ENCODE measurements around the gene EFS. TPM values are rescaled to one million over a fixed set of nuclear protein-coding genes. Genes with fewer than 3 reads are reported as not detected.
"Not testable (repeated sequence)": the region's sequence is repeated elsewhere in the genome, so short reads cannot be mapped to it uniquely, and the experiment has no call there.

The EFS gene
- total RNA-seq, 1 donor from 2014 or later: 69.6 TPM

DNA sequence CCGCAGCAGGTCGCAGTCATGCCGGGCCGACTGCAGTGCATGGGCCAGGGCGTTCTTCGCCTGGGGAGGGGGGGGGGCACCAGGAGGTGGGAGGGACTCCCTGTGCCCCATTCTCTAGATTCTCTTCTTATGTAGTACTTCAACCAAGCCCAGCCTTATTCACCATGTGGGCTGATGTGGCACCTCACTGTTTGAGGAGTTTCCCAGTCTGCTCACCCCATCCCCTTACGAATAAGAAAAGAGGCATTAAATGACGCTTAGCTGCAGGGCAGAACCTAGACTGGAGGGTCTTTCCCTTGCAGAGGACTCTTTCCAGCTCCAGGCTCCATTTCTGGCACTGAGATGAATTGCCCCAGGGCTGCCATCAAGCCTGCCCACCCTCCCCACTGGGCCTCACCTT lies 24.0 kb upstream of the EFS start:
- Mint-ChIP-seq H3K27ac (no peak overlapping the region), H3K4me3 (ENCODE audit: low read depth) (no peak overlapping the region), H3K27me3 (peaks cover 46% of the 10 kb centered on the region), H3K9me3 (ENCODE audit: low read depth) (no peaks in the 10 kb centered on the region), H3K4me1 (ENCODE audit: low read depth) (peaks cover 1% of the 10 kb centered on the region), H3K36me3 (ENCODE audit: insufficient read depth) (no peaks in the 10 kb centered on the region)
- DNase-seq (ENCODE audit: low spot score, unreplicated experiment): no peak
- TF ChIP-seq, protein P1, sequence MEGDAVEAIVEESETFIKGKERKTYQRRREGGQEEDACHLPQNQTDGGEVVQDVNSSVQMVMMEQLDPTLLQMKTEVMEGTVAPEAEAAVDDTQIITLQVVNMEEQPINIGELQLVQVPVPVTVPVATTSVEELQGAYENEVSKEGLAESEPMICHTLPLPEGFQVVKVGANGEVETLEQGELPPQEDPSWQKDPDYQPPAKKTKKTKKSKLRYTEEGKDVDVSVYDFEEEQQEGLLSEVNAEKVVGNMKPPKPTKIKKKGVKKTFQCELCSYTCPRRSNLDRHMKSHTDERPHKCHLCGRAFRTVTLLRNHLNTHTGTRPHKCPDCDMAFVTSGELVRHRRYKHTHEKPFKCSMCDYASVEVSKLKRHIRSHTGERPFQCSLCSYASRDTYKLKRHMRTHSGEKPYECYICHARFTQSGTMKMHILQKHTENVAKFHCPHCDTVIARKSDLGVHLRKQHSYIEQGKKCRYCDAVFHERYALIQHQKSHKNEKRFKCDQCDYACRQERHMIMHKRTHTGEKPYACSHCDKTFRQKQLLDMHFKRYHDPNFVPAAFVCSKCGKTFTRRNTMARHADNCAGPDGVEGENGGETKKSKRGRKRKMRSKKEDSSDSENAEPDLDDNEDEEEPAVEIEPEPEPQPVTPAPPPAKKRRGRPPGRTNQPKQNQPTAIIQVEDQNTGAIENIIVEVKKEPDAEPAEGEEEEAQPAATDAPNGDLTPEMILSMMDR (IDR thresholded peaks at IDR 0.05; ENCODE audit: unreplicated experiment): no peak

DNA sequence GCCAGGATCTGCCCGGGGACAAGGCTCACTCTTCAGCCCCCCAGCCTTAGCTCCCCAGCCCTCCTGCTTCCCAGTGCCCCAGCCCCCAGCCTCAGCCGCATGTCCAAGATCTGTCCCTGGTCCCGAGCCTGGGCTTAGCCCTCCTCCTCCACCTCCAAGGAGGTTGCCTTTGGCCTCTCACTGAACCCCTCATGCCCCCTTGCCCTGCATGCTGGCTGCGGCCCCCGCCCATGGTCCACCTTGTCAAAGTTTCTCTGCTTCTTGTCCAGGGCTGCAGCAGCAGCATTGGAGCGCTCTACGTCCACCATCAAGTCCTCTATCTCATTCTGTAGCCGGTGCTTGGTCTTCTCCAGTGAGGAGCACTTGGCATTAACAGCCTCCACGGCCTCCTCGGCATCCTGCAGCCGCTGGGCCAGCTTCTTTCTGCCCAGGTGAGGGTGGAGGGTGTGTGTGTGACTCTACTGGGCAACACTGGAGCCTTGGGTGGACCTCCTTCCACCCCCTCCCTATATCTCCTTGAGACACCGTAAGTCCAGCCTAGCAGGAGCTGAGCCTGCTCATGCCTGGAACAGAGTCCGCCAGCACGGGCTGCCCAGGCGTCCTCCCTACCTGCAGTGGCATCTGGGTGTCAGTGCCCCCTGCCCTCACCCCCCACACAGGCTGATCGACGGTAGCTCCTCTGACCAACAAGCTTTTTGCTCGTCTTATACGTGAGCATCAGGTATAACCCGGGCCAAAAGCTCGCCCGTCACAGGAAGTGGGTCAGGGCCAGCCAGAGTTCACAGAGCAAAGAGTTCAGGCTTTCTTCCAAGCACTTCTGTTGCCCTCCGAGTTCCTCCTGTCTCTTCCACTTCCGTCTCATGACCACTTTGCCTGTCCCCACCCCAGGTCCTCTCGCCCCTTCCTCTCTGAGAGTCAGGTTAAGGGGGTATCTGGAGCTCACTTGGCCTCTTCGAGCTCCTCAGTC lies 23.2 kb upstream of the EFS start:
- DNase-seq (ENCODE audit: low spot score, unreplicated experiment): no peak
- TF ChIP-seq, protein P1 (IDR thresholded peaks at IDR 0.05; ENCODE audit: unreplicated experiment): no peak
- peaks cover 43% of the 10 kb centered on the region for H3K27me3 Mint-ChIP-seq
- H3K4me3 Mint-ChIP-seq (ENCODE audit: low read depth): no peak overlapping the region
- peaks cover 1% of the 10 kb centered on the region for H3K4me1 Mint-ChIP-seq (ENCODE audit: low read depth)
- H3K9me3 Mint-ChIP-seq (ENCODE audit: low read depth): no peaks in the 10 kb centered on the region
- no peaks in the 10 kb centered on the region for H3K36me3 Mint-ChIP-seq (ENCODE audit: insufficient read depth)
- H3K27ac Mint-ChIP-seq: no peak overlapping the region

DNA sequence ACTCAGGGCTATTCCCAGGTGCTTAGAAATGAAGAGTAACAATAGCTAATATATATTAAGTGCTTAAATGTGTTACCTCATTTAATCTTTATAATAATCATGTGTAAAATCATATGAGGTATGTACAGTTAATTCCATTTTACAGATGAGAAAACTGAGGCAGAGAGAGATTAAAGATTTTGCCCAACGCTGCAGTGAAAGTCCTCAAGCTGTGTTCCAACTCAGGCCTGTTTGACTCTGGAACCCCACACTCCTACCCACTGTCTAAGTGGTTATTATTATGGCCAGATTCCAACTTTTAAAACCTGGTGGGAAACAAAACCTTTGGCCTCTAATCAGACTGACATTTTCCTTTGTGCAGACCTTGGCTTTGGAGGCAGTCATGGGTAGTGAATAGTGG lies 22.0 kb upstream of the EFS start:
- H3K4me3 Mint-ChIP-seq (ENCODE audit: low read depth): no peak overlapping the region
- no peaks in the 10 kb centered on the region for H3K9me3 Mint-ChIP-seq (ENCODE audit: low read depth)
- H3K27me3 Mint-ChIP-seq: peaks cover 46% of the 10 kb centered on the region
- no peak for DNase-seq (ENCODE audit: low spot score, unreplicated experiment)
- H3K27ac Mint-ChIP-seq: no peak overlapping the region
- TF ChIP-seq, protein P1 (IDR thresholded peaks at IDR 0.05; ENCODE audit: unreplicated experiment): no peak
- peaks cover 1% of the 10 kb centered on the region for H3K4me1 Mint-ChIP-seq (ENCODE audit: low read depth)
- H3K36me3 Mint-ChIP-seq (ENCODE audit: insufficient read depth): no peaks in the 10 kb centered on the region

DNA sequence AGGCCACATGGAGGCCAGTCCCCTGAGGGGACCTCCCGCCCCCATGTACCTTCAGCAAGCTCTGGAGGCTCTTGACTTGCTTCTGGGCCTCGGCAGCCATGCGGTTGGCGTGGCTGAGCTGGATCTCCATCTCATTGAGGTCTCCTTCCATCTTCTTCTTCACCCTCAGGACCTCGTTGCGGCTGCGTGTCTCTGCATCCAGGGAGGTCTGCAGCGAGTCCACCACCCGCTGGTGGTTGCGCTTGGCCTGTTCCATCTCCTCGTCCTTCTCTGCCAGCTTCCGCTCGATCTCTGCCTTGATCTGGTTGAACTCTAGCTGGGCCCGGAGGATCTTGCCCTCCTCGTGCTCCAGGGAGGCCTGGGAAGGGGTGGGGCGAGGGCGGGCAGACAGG lies 21.3 kb upstream of the EFS start:
- not testable (repeated sequence) for H3K4me3 Mint-ChIP-seq (ENCODE audit: low read depth); H3K9me3 Mint-ChIP-seq (ENCODE audit: low read depth); H3K36me3 Mint-ChIP-seq (ENCODE audit: insufficient read depth); H3K4me1 Mint-ChIP-seq (ENCODE audit: low read depth); DNase-seq (ENCODE audit: low spot score, unreplicated experiment); H3K27ac Mint-ChIP-seq
- H3K27me3 Mint-ChIP-seq: peaks cover 52% of the 10 kb centered on the region

DNA sequence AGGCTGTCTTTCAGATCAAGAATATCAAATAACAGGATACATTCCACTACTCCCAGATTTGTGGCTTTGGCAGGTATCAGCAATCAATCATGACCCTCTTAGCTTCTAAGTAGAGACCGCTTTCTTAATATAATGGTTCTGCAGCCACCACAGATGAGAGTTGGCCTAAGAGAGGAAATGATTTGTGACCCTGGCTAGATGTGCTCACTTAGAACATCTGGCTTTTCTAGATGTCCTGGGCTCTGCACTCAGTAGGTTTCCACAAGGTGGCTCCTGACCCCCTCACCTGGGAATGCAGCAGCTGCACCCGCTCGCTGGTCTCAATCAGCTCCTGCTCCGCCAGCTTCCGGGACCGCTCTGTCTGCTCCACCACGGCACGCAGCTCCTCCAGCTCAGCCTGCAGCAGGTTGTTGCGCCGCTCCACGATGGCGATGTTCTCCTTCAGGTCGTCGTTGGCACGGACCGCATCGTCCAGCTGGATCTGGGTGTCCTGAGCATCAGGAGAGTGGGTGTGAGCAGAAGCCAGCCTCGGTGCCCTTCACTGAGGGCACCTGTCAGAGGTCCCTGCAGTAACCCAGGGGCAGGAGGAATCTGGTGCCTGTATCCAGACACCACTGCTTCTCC lies 20.8 kb upstream of the EFS start:
- TF ChIP-seq, protein P1 (IDR thresholded peaks at IDR 0.05; ENCODE audit: unreplicated experiment): no peak
- peaks cover 1% of the 10 kb centered on the region for H3K4me1 Mint-ChIP-seq (ENCODE audit: low read depth)
- H3K27me3 Mint-ChIP-seq: peaks cover 57% of the 10 kb centered on the region
- no peaks in the 10 kb centered on the region for H3K36me3 Mint-ChIP-seq (ENCODE audit: insufficient read depth)
- DNase-seq (ENCODE audit: low spot score, unreplicated experiment): no peak
- H3K4me3 Mint-ChIP-seq (ENCODE audit: low read depth): no peak overlapping the region
- H3K27ac Mint-ChIP-seq: no peak overlapping the region
- H3K9me3 Mint-ChIP-seq (ENCODE audit: low read depth): no peaks in the 10 kb centered on the region
